BJ (cell line): ENCODE measurements around the gene GLS2. TPM values are rescaled to one million over a fixed set of nuclear protein-coding genes. Genes with fewer than 3 reads are reported as not detected.

ENCODE experiments used
- CTCF ChIA-PET: fragments of 350-600 bp; formaldehyde crosslinking; extraction: SDS; loops from one replicate; lab custom pipeline; 2021; ENCODE audit warnings: antibody characterized with exemption, inconsistent platforms; lab: Yijun Ruan, JAX
- POLR2A ChIA-PET: fragments of 300-600 bp; sonication (Branson Sonifier 250); formaldehyde crosslinking; extraction: SDS; loops from one replicate; lab custom pipeline; 2021; ENCODE audit warnings: antibody characterized with exemption; lab: Charles Lee
- DNase-seq: peaks from one replicate; pipeline ENCODE4 v3.0.0-alpha.2; 2011; ENCODE audit warnings: low read depth
- H3K27me3 ChIP-seq: 2 replicates; pipeline ENCODE4 v1.6.0; 2011; ENCODE audit warnings: low read length; ENCODE audit not compliant: control insufficient read depth, insufficient read depth
- H3K36me3 ChIP-seq: 2 replicates; pipeline ENCODE4 v1.5.1; 2011; ENCODE audit warnings: low read length; ENCODE audit not compliant: control insufficient read depth, insufficient read depth
- H3K4me3 ChIP-seq: 2 replicates; pipeline ENCODE4 v1.5.1; 2011; ENCODE audit warnings: low read depth, mild to moderate bottlenecking, control low read depth, low read length
- polyA plus RNA-seq: library from polyadenylated mRNA; depleted of rRNA; stranded (reverse); fragments of >200 nt; gene quantifications from 2 replicates; pipeline ENCODE4 v1.2.3, GENCODE V29; 2011
- TF ChIP-seq, protein P1 (sequence below): IDR thresholded peaks from 2 replicates; pipeline ENCODE4 v1.5.1; 2011; ENCODE audit warnings: low read depth, mild to moderate bottlenecking, control low read depth, inconsistent platforms, low read length, moderate library complexity; ENCODE audit not compliant: insufficient read depth

Gene GLS2
- polyA plus RNA-seq, 1 experiment = 0.18 TPM

DNA sequence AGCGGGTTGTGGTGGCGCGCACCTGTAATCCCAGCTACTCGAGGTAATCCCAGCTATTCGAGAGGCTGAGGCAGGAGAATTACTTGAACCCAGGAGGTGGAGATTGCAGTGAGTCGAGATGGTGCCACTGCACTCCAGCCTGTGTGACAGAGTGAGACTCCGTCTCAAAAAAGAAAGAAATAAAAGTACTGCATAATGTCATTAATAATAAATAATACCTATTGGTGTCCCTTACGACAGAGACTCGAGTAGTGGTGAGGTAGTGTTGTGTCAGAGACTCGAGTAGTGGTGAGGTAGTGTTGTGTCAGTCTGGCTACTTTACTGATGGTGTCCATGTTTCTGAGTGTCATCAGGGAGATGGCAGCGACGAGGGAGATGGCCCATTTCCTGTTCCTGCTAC is 1.3 kb downstream of the GLS2 start:
- H3K27me3 ChIP-seq = peaks cover 6% of the 10 kb centered on the region
- no peak overlapping the region for H3K4me3 ChIP-seq
- DNase-seq = no peak
- no peaks in the 10 kb centered on the region for H3K36me3 ChIP-seq
- ChIA-PET POLR2A (no interaction called here), CTCF (interaction anchor here (0.6 kb wide), 1 partner anchor 956 kb away, joined by 5 read pairs; no protein-coding TSS in a partner anchor)
- TF ChIP-seq, protein P1, sequence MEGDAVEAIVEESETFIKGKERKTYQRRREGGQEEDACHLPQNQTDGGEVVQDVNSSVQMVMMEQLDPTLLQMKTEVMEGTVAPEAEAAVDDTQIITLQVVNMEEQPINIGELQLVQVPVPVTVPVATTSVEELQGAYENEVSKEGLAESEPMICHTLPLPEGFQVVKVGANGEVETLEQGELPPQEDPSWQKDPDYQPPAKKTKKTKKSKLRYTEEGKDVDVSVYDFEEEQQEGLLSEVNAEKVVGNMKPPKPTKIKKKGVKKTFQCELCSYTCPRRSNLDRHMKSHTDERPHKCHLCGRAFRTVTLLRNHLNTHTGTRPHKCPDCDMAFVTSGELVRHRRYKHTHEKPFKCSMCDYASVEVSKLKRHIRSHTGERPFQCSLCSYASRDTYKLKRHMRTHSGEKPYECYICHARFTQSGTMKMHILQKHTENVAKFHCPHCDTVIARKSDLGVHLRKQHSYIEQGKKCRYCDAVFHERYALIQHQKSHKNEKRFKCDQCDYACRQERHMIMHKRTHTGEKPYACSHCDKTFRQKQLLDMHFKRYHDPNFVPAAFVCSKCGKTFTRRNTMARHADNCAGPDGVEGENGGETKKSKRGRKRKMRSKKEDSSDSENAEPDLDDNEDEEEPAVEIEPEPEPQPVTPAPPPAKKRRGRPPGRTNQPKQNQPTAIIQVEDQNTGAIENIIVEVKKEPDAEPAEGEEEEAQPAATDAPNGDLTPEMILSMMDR = no peak

DNA sequence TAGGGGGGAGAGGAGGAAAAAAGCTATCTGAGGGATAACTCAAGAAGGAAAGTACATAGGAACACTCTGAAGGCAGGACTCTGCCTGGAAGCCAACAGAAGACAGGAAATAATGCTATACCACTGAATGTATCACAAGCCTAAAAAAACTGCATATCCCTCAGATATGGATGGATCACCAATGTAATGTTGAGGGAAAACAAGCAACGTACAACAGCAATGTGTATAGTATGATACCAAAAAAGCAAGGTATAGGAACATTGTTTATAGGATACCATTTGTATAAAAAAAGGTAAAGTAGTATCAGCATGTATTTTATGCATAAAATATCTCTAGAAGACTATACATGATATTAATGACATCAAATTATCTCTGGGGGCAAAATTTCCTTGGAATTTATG is 3.4 kb downstream of the GLS2 start:
- DNase-seq = no peak
- TF ChIP-seq, protein P1 = no peak
- ChIA-PET CTCF (interaction anchor here (0.6 to 1.1 kb wide), 2 partner anchors 112 to 511 kb away, joined by 3 to 4 read pairs; no protein-coding TSS in a partner anchor), POLR2A (no interaction called here)
- Histone ChIP-seq H3K36me3 (no peaks in the 10 kb centered on the region), H3K4me3 (no peak overlapping the region), H3K27me3 (no peaks in the 10 kb centered on the region)

DNA sequence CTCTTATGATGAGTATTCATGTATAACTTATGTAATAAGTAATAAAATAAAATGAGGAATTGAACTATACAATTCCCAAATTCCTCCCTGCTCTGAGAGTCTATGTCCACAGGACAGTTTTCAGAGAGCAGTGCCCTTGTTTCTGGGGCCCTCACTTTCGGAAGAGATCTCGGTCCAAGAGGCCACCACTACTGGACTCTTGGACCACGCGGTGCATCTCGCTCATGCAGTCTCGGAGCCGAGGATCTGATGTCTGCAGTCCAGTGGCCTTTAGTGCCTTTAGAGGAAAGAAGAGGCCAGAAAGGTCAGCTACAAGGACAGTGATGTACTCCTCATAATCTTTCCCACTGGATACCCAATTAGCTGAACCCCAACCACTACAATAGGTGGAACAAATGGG is 8.3 kb downstream of the GLS2 start:
- Histone ChIP-seq H3K27me3 (no peaks in the 10 kb centered on the region), H3K36me3 (no peaks in the 10 kb centered on the region), H3K4me3 (no peak overlapping the region)
- CTCF ChIA-PET = interaction anchor here (1.2 kb wide), 1 partner anchor 15 kb away, joined by 4 read pairs; no protein-coding TSS in a partner anchor
- DNase-seq = no peak
- POLR2A ChIA-PET = interaction anchor here (0.6 kb wide), 1 partner anchor 177 kb away, joined by 6 read pairs; no protein-coding TSS in a partner anchor
- TF ChIP-seq, protein P1 = no peak

DNA sequence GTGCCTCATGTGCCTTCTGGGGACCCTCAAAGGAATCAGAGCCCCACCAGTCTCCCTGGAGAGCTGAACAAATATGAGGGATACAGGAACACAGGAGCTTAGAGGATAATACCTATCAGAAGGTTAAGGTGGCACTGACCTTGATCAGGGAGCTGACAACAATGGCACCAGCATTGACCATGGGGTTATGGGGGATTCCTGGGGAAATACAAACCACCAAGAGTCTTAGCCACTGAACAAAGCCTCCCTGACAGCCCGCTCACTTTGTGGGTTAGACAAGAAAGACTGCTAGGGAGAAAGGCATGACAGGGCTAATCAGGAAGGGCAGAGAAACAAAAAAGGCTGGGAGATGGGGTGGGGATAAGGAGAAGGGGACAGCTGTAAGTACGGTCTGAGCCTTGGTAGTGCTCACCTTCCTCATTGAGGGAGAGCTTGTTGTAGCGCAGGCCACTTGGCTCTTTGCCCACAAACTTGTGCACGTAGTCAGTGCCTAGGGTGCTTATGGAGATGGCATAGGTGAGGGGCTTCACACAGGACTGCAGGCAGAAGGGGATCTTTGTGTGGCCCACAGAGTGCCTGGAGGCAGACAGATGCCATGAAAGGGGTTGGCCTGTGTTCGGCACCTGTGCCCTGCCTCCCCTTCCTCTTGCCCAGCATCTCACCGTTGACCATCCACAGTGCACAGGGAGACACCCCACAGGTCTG is 10.3 kb downstream of the GLS2 start:
- Histone ChIP-seq H3K27me3 (no peaks in the 10 kb centered on the region), H3K4me3 (no peak overlapping the region), H3K36me3 (peaks cover 1% of the 10 kb centered on the region; the same call in 1 of the 2 replicates)
- CTCF ChIA-PET = interaction anchor here (1.1 to 1.3 kb wide), 2 partner anchors 13 to 100 kb away, joined by 3 to 4 read pairs; no protein-coding TSS in a partner anchor
- POLR2A ChIA-PET = no interaction called here
- TF ChIP-seq, protein P1 = no peak
- no peak for DNase-seq

DNA sequence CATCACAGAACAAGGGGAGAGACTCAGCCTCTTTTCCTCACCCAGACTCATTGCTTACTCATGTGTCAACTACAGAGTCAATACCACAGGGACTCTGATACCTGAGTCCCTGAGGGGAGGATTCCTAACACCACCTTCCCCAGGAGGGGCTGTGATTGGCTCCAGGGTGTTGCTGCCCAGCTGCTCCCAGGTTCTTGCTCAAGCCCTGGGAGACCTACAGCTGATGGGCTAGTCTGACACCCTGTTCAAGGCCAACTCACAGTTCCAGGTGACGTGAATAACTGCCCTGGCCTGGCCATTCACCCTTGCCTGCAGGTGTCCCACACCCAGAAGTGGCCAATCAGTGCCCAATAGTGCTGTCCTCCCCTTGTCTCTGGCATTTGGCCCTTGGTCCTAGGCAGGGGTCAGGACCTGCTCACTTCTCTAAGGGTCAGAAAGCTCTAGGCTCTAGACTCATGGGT is 11.0 kb downstream of the GLS2 start:
- Histone ChIP-seq H3K36me3 (peaks cover 1% of the 10 kb centered on the region; the same call in 1 of the 2 replicates), H3K27me3 (no peaks in the 10 kb centered on the region), H3K4me3 (no peak overlapping the region)
- CTCF ChIA-PET = interaction anchor here (0.6 to 1.3 kb wide), 3 partner anchors 12 to 118 kb away, joined by 3 to 4 read pairs (median 3); no protein-coding TSS in a partner anchor
- DNase-seq = no peak
- POLR2A ChIA-PET = no interaction called here
- TF ChIP-seq, protein P1 = no peak
